Left kidney (tissue), 2 donors: ENCODE results near the gene MYH1. TPM values are rescaled to one million over a fixed set of nuclear protein-coding genes. Genes with fewer than 3 reads are reported as not detected.

Experiments used
- DNase-seq: peaks from one replicate; pipeline ENCODE4 v3.0.0-alpha.2; 2013
- polyA plus RNA-seq: library from polyadenylated mRNA; unstranded; fragments of 120-200 nt; gene quantifications from one replicate; pipeline ENCODE4 v1.2.1, GENCODE V29; 2013; ENCODE audit not compliant: insufficient read length

The MYH1 gene
- polyA plus RNA-seq, 1 donor, result 0.05 TPM

- no peak for DNase-seq
Observed at GRCh38 chr17:10482252-10482651, 36.1 kb downstream of the MYH1 start.

- no peak for DNase-seq
Observed at GRCh38 chr17:10477701-10478100, 40.6 kb downstream of the MYH1 start.

GRCh38 chr17:10474536-10474935 is 43.8 kb downstream of the MYH1 start:
- DNase-seq, result no peak

GRCh38 chr17:10471858-10472257 is 46.5 kb downstream of the MYH1 start:
- no peak for DNase-seq

GRCh38 chr17:10469459-10469858 is 48.9 kb downstream of the MYH1 start, which contains the start of gene MYH4:
Gene MYH4 (minus strand): TSS chr17:10469559. CDS start chr17:10466745, 2,814 bp downstream.
- no peak for DNase-seq

GRCh38 chr17:10463402-10463801 is 54.9 kb downstream of the MYH1 start:
- DNase-seq, result no peak

GRCh38 chr17:10460062-10460461 is 58.3 kb downstream of the MYH1 start:
- DNase-seq, result no peak

- DNase-seq, result peak; percentile 29
Observed at GRCh38 chr17:10458701-10459100, 59.6 kb downstream of the MYH1 start.

GRCh38 chr17:10457952-10458351 is 60.4 kb downstream of the MYH1 start:
- no peak for DNase-seq

GRCh38 chr17:10447026-10447931 is 71.1 kb downstream of the MYH1 start:
- no peak for DNase-seq

Other genes with a start within 250 kb of the MYH1 start
- gene MYH13, start 145.5 kb downstream of the MYH1 start, polyA plus RNA-seq, result 0.17 TPM
- gene MYH8, start 96.6 kb downstream of the MYH1 start, polyA plus RNA-seq, result 0.70 TPM
- gene MYH4, start 49.0 kb downstream of the MYH1 start, polyA plus RNA-seq, result 0.10 TPM
- 0.03 TPM for gene MYH2, start 31.1 kb upstream of the MYH1 start, polyA plus RNA-seq
- gene MYH3, start 138.8 kb upstream of the MYH1 start, polyA plus RNA-seq, result 6.4 TPM
- 41.2 TPM for gene SCO1, start 179.0 kb upstream of the MYH1 start, polyA plus RNA-seq
- 14.3 TPM for gene ADPRM, start 179.1 kb upstream of the MYH1 start, polyA plus RNA-seq
- 14.5 TPM for gene TMEM220, start 211.5 kb upstream of the MYH1 start, polyA plus RNA-seq